Keratinocyte (primary cell): ENCODE data around the gene TPTE.

Source experiments
- EZH2 ChIP-seq: IDR thresholded peaks from one replicate; pipeline ENCODE4 v1.6.1; 2012; ENCODE audit warnings: inconsistent platforms, mild to moderate bottlenecking, low read length, moderate library complexity
- TF ChIP-seq, protein P1 (sequence below), 3 experiments: IDR thresholded peaks in 1 of 3; conservative IDR thresholded peaks in 1 of 3; optimal IDR thresholded peaks in 1 of 3; 2 replicates in 2 of 3; 3 replicates in 1 of 3; pipeline versions ENCODE3 to v1.5.1; 2011; ENCODE audit warnings: low read length in 3 of 3, mild to moderate bottlenecking in 3 of 3, moderate library complexity in 2 of 3, control low read depth in 1 of 3, inconsistent platforms in 1 of 3; ENCODE audit not compliant: insufficient read depth in 2 of 3; ENCODE audit errors: extremely low read depth in 1 of 3

DNA sequence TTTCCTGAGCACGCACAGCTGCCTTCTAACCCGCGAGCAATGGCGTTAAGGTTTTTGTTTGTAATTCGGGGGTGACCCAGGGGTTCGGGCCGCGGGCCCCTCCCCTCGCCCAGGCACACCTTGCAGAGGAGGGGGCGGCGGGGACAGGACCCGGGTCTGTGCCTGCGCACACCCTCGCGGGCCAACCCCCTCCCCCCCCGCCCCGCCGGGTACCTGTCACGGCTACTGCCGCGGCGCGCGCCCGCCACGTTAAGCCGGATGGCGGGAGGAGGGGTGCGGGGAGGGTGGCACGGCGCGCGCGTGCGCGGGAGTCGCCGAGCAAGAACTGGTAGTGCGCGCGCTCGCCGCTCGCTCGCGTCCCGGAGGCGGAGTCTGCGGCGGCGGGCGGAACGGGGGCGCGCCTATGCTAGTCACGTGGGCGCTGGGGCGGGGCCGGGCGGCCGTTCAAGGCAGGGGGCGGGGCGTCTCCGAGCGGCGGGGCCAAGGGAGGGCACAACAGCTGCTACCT is at the start of gene TPTE:
- TF ChIP-seq, protein P1, sequence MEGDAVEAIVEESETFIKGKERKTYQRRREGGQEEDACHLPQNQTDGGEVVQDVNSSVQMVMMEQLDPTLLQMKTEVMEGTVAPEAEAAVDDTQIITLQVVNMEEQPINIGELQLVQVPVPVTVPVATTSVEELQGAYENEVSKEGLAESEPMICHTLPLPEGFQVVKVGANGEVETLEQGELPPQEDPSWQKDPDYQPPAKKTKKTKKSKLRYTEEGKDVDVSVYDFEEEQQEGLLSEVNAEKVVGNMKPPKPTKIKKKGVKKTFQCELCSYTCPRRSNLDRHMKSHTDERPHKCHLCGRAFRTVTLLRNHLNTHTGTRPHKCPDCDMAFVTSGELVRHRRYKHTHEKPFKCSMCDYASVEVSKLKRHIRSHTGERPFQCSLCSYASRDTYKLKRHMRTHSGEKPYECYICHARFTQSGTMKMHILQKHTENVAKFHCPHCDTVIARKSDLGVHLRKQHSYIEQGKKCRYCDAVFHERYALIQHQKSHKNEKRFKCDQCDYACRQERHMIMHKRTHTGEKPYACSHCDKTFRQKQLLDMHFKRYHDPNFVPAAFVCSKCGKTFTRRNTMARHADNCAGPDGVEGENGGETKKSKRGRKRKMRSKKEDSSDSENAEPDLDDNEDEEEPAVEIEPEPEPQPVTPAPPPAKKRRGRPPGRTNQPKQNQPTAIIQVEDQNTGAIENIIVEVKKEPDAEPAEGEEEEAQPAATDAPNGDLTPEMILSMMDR (optimal IDR thresholded peaks at IDR 0.05 in 1 of 3, IDR thresholded peaks at IDR 0.05 in 1 of 3, conservative IDR thresholded peaks at IDR 0.05 in 1 of 3; ENCODE audit: extremely low read depth in 1 of 3, insufficient read depth in 2 of 3, low read length in 3 of 3) = no peak
- TF ChIP-seq EZH2 = no peak
